GM19452 (cell line): ENCODE results near the gene CCN6.
"Not testable (repeated sequence)": the region's sequence is repeated elsewhere in the genome, so short reads cannot be mapped to it uniquely, and the experiment has no call there.

Experiments
- ATAC-seq: cut with Tn5 transposase; IDR thresholded peaks from one replicate; pipeline ENCODE4 v1.9.1; 2021; ENCODE audit not compliant: unreplicated experiment

Gene CCN6

GRCh38 chr6:112029045-112029822 lies 24.7 kb upstream of the CCN6 start:
- ATAC-seq = peak; percentile 54

- ATAC-seq = no peak
Observed at GRCh38 chr6:112030206-112030960, 23.5 kb upstream of the CCN6 start.

GRCh38 chr6:112030961-112031660 lies 22.8 kb upstream of the CCN6 start:
- no peak for ATAC-seq

- ATAC-seq = no peak
Observed at GRCh38 chr6:112031960-112032359, 21.9 kb upstream of the CCN6 start.

- no peak for ATAC-seq
Observed at GRCh38 chr6:112032728-112033127, 21.2 kb upstream of the CCN6 start.

GRCh38 chr6:112033791-112034615 lies 19.9 kb upstream of the CCN6 start:
- no peak for ATAC-seq

- ATAC-seq = no peak
Observed at GRCh38 chr6:112034616-112034995, 19.3 kb upstream of the CCN6 start.

- ATAC-seq = no peak
Observed at GRCh38 chr6:112036088-112036637, 17.7 kb upstream of the CCN6 start.

- no peak for ATAC-seq
Observed at GRCh38 chr6:112037783-112038216, 16.1 kb upstream of the CCN6 start.

GRCh38 chr6:112038268-112038667 lies 15.6 kb upstream of the CCN6 start:
- ATAC-seq = no peak

GRCh38 chr6:112038756-112039430 lies 15.0 kb upstream of the CCN6 start:
- no peak for ATAC-seq

GRCh38 chr6:112039431-112039770 lies 14.5 kb upstream of the CCN6 start:
- ATAC-seq = no peak

GRCh38 chr6:112040956-112041355 lies 12.9 kb upstream of the CCN6 start:
- ATAC-seq = no peak

GRCh38 chr6:112041535-112041934 lies 12.4 kb upstream of the CCN6 start:
- no peak for ATAC-seq

GRCh38 chr6:112043032-112044007 lies 10.6 kb upstream of the CCN6 start:
- ATAC-seq = peak; percentile 90

GRCh38 chr6:112044196-112044595 lies 9.7 kb upstream of the CCN6 start:
- no peak for ATAC-seq

- no peak for ATAC-seq
Observed at GRCh38 chr6:112044856-112045255, 9.0 kb upstream of the CCN6 start.

GRCh38 chr6:112047523-112047922 lies 6.4 kb upstream of the CCN6 start:
- not testable (repeated sequence) for ATAC-seq
